ENCODE data around the gene EEIG1. TPM values are rescaled to one million over a fixed set of nuclear protein-coding genes. Genes with fewer than 3 reads are reported as not detected.

The EEIG1 gene
- total RNA-seq, 1 donor from 2014 or later = 41.4 TPM

- DNase-seq (ENCODE audit: extremely low spot score, unreplicated experiment) = no peak
- Mint-ChIP-seq H3K4me3 (ENCODE audit: unreplicated experiment) (no peak overlapping the region), H3K27ac (ENCODE audit: unreplicated experiment) (no peak overlapping the region), H3K9me3 (ENCODE audit: unreplicated experiment) (no peaks in the 10 kb centered on the region), H3K27me3 (ENCODE audit: unreplicated experiment) (no peaks in the 10 kb centered on the region), H3K4me1 (ENCODE audit: unreplicated experiment) (peaks cover 12% of the 10 kb centered on the region), H3K36me3 (ENCODE audit: unreplicated experiment) (no peaks in the 10 kb centered on the region)
- TF ChIP-seq CTCF (IDR thresholded peaks at IDR 0.05) = no peak
These were observed 20.5 kb upstream of the EEIG1 start for GRCh38 chr9:128001151-128001778.

GRCh38 chr9:127999461-127999860 lies 18.7 kb upstream of the EEIG1 start:
- H3K27me3 Mint-ChIP-seq (ENCODE audit: unreplicated experiment) = no peaks in the 10 kb centered on the region
- no peak for TF ChIP-seq CTCF (IDR thresholded peaks at IDR 0.05)
- H3K4me3 Mint-ChIP-seq (ENCODE audit: unreplicated experiment) = no peak overlapping the region
- no peak overlapping the region for H3K27ac Mint-ChIP-seq (ENCODE audit: unreplicated experiment)
- no peak for DNase-seq (ENCODE audit: extremely low spot score, unreplicated experiment)
- H3K4me1 Mint-ChIP-seq (ENCODE audit: unreplicated experiment) = peaks cover 6% of the 10 kb centered on the region
- no peaks in the 10 kb centered on the region for H3K9me3 Mint-ChIP-seq (ENCODE audit: unreplicated experiment)
- H3K36me3 Mint-ChIP-seq (ENCODE audit: unreplicated experiment) = no peaks in the 10 kb centered on the region

GRCh38 chr9:127993721-127994120 lies 12.9 kb upstream of the EEIG1 start:
- H3K4me3 Mint-ChIP-seq (ENCODE audit: unreplicated experiment) = no peak overlapping the region
- no peaks in the 10 kb centered on the region for H3K4me1 Mint-ChIP-seq (ENCODE audit: unreplicated experiment)
- no peak for DNase-seq (ENCODE audit: extremely low spot score, unreplicated experiment)
- no peak overlapping the region for H3K27ac Mint-ChIP-seq (ENCODE audit: unreplicated experiment)
- no peaks in the 10 kb centered on the region for H3K36me3 Mint-ChIP-seq (ENCODE audit: unreplicated experiment)
- TF ChIP-seq CTCF (IDR thresholded peaks at IDR 0.05) = no peak
- no peaks in the 10 kb centered on the region for H3K9me3 Mint-ChIP-seq (ENCODE audit: unreplicated experiment)
- no peaks in the 10 kb centered on the region for H3K27me3 Mint-ChIP-seq (ENCODE audit: unreplicated experiment)

- TF ChIP-seq CTCF (IDR thresholded peaks at IDR 0.05) = no peak
- no peaks in the 10 kb centered on the region for H3K4me1 Mint-ChIP-seq (ENCODE audit: unreplicated experiment)
- no peaks in the 10 kb centered on the region for H3K27me3 Mint-ChIP-seq (ENCODE audit: unreplicated experiment)
- no peaks in the 10 kb centered on the region for H3K36me3 Mint-ChIP-seq (ENCODE audit: unreplicated experiment)
- H3K9me3 Mint-ChIP-seq (ENCODE audit: unreplicated experiment) = no peaks in the 10 kb centered on the region
- H3K27ac Mint-ChIP-seq (ENCODE audit: unreplicated experiment) = no peak overlapping the region
- no peak for DNase-seq (ENCODE audit: extremely low spot score, unreplicated experiment)
- no peak overlapping the region for H3K4me3 Mint-ChIP-seq (ENCODE audit: unreplicated experiment)
These were observed 11.0 kb upstream of the EEIG1 start for GRCh38 chr9:127991757-127992274.

GRCh38 chr9:127991017-127991756 lies 10.4 kb upstream of the EEIG1 start:
- H3K36me3 Mint-ChIP-seq (ENCODE audit: unreplicated experiment) = no peaks in the 10 kb centered on the region
- DNase-seq (ENCODE audit: extremely low spot score, unreplicated experiment) = no peak
- H3K4me1 Mint-ChIP-seq (ENCODE audit: unreplicated experiment) = no peaks in the 10 kb centered on the region
- H3K27ac Mint-ChIP-seq (ENCODE audit: unreplicated experiment) = no peak overlapping the region
- H3K4me3 Mint-ChIP-seq (ENCODE audit: unreplicated experiment) = no peak overlapping the region
- TF ChIP-seq CTCF (IDR thresholded peaks at IDR 0.05) = no peak
- H3K27me3 Mint-ChIP-seq (ENCODE audit: unreplicated experiment) = no peaks in the 10 kb centered on the region
- no peaks in the 10 kb centered on the region for H3K9me3 Mint-ChIP-seq (ENCODE audit: unreplicated experiment)
